ENCODE measurements around the gene SECTM1.

DNA sequence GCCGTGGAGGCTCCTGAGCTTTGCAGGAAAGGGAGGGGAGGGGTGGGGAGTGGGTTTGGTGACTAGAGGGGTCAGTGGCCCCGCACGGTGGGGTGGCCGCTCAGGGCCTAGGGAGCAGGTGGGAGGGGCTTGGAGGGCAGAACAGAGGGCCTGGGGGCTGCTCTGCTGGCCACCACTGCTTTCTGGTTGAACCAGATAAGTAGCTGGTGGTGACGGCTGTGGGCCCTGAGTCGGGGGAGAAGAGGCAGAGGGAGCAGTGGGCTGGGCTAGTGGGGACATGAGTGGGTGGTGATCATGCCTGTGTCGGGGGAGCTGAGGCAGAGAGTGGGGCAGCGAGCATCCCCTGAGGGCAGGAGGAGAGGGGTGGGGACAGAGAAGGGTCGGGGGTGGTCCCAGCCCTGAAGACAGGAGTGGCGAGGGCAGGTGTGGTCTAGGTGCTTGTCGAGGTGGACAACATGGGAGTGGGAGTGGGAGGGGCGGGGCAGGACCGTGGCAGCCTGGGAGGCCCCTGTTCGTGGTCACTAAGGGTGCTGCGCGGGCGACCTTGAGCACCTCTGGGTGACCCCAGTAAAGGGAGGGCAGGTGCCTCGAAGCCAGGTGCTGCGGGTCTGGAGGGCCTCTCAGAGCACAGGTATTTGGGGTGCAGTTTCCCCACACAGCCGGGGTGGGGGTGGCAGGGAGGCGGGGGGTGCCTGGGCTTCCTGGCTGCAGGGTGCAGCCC, 9.9 kb downstream of the SECTM1 start:
- no peak for TF ChIP-seq FOXK2 (IDR thresholded peaks at IDR 0.05)
- no peak for TF ChIP-seq BHLHE40 (IDR thresholded peaks at IDR 0.05; ENCODE audit: borderline replicate concordance)
- TF ChIP-seq ELF4 (IDR thresholded peaks at IDR 0.05), result no peak
- no peak for TF ChIP-seq SP1 (IDR thresholded peaks at IDR 0.05)

Measured in HEK293T (cell line).